ENCODE results near the gene ENOX1. TPM values are rescaled to one million over a fixed set of nuclear protein-coding genes. Genes with fewer than 3 reads are reported as not detected.

The ENOX1 gene
- total RNA-seq, 1 donor from 2014 or later: 1.1 TPM

- Mint-ChIP-seq H3K27me3 (ENCODE audit: insufficient read depth, low read depth) (no peaks in the 10 kb centered on the region), H3K27ac (no peak overlapping the region), H3K9me3 (no peaks in the 10 kb centered on the region), H3K36me3 (no peaks in the 10 kb centered on the region), H3K4me1 (peaks cover 36% of the 10 kb centered on the region), H3K4me3 (no peak overlapping the region)
- H3K79me2 ChIP-seq (ENCODE audit: low read depth): no peaks in the 10 kb centered on the region
- H3K9me3 ChIP-seq (ENCODE audit: low read depth): no peaks in the 10 kb centered on the region
- H3K9ac ChIP-seq: no peak overlapping the region
- TF ChIP-seq EZH2 (IDR thresholded peaks at IDR 0.05): no peak
- no peak for TF ChIP-seq CTCF (IDR thresholded peaks at IDR 0.05)
- no peak for TF ChIP-seq EZH2phosphoT487 (IDR thresholded peaks at IDR 0.05)
- peak overlapping the region; percentile 96 for H2AFZ ChIP-seq (replicated peaks)
- peaks cover 12% of the 10 kb centered on the region for H3F3A ChIP-seq (ENCODE audit: low read depth)
- peaks cover 29% of the 10 kb centered on the region for H3K4me1 ChIP-seq
- no peak overlapping the region for H3K27ac ChIP-seq
- no peaks in the 10 kb centered on the region for H3K36me3 ChIP-seq
- no peaks in the 10 kb centered on the region for H3K27me3 ChIP-seq
- DNase-seq (ENCODE audit: low spot score): no peak
- H3K4me2 ChIP-seq: peak overlapping the region; percentile 48
- H3K4me3 ChIP-seq: no peak overlapping the region
- no peaks in the 10 kb centered on the region for H4K20me1 ChIP-seq (ENCODE audit: low read depth)
Measured at GRCh38 chr13:43359536-43359935, 427.2 kb downstream of the ENOX1 start.

GRCh38 chr13:43357564-43357963 is 429.2 kb downstream of the ENOX1 start:
- no peak overlapping the region for H3K27ac ChIP-seq

GRCh38 chr13:43356567-43356966 is 430.2 kb downstream of the ENOX1 start:
- H3K9ac ChIP-seq: no peak overlapping the region
- no peak overlapping the region for H2AFZ ChIP-seq (replicated peaks)
- H3K27me3 Mint-ChIP-seq (ENCODE audit: insufficient read depth, low read depth): no peaks in the 10 kb centered on the region
- no peaks in the 10 kb centered on the region for H3K36me3 Mint-ChIP-seq
- H3K4me1 Mint-ChIP-seq: peaks cover 33% of the 10 kb centered on the region
- H3K9me3 ChIP-seq (ENCODE audit: low read depth): no peaks in the 10 kb centered on the region
- peaks cover 3% of the 10 kb centered on the region for H3F3A ChIP-seq (ENCODE audit: low read depth)
- no peak overlapping the region for H3K4me3 ChIP-seq
- no peak for TF ChIP-seq CTCF (IDR thresholded peaks at IDR 0.05)
- no peak for TF ChIP-seq EZH2 (IDR thresholded peaks at IDR 0.05)
- no peak for TF ChIP-seq EZH2phosphoT487 (IDR thresholded peaks at IDR 0.05)
- H3K79me2 ChIP-seq (ENCODE audit: low read depth): no peaks in the 10 kb centered on the region
- H3K4me3 Mint-ChIP-seq: no peak overlapping the region
- DNase-seq (ENCODE audit: low spot score): no peak
- H3K4me1 ChIP-seq: peaks cover 14% of the 10 kb centered on the region
- H3K27ac ChIP-seq: no peak overlapping the region
- no peaks in the 10 kb centered on the region for H3K36me3 ChIP-seq
- no peaks in the 10 kb centered on the region for H3K27me3 ChIP-seq
- H3K4me2 ChIP-seq: no peak overlapping the region
- no peaks in the 10 kb centered on the region for H3K9me3 Mint-ChIP-seq
- no peaks in the 10 kb centered on the region for H4K20me1 ChIP-seq (ENCODE audit: low read depth)
- H3K27ac Mint-ChIP-seq: no peak overlapping the region

More at GRCh38 chr13:43357564-43357963, 429.2 kb downstream of the ENOX1 start:
- Histone ChIP-seq H3F3A (ENCODE audit: low read depth) (no peaks in the 10 kb centered on the region), H3K36me3 (no peaks in the 10 kb centered on the region), H3K4me1 (peaks cover 14% of the 10 kb centered on the region), H3K9ac (no peak overlapping the region), H3K4me3 (no peak overlapping the region), H3K4me2 (no peak overlapping the region), H3K79me2 (ENCODE audit: low read depth) (no peaks in the 10 kb centered on the region), H4K20me1 (ENCODE audit: low read depth) (no peaks in the 10 kb centered on the region), H2AFZ (replicated peaks) (peak overlapping the region; percentile 61), H3K27me3 (no peaks in the 10 kb centered on the region), H3K9me3 (ENCODE audit: low read depth) (no peaks in the 10 kb centered on the region)
- Mint-ChIP-seq H3K4me1 (peaks cover 37% of the 10 kb centered on the region), H3K4me3 (no peak overlapping the region), H3K36me3 (no peaks in the 10 kb centered on the region), H3K9me3 (no peaks in the 10 kb centered on the region), H3K27ac (no peak overlapping the region), H3K27me3 (ENCODE audit: insufficient read depth, low read depth) (no peaks in the 10 kb centered on the region)
- no peak for DNase-seq (ENCODE audit: low spot score)
- TF ChIP-seq EZH2 (IDR thresholded peaks at IDR 0.05): no peak
- no peak for TF ChIP-seq CTCF (IDR thresholded peaks at IDR 0.05)
- no peak for TF ChIP-seq EZH2phosphoT487 (IDR thresholded peaks at IDR 0.05)
